Embryonic facial prominence (tissue), 1 donor: Measurements from ENCODE around the gene RHBDF2.
A peak's percentile ranks its signal among the peaks of the same experiment; 100 is the strongest.

Experiments
- DNase-seq: peaks from one replicate; pipeline ENCODE4 v3.0.0-alpha.2; 2016; ENCODE audit errors: extremely low spot score

Gene RHBDF2

DNA sequence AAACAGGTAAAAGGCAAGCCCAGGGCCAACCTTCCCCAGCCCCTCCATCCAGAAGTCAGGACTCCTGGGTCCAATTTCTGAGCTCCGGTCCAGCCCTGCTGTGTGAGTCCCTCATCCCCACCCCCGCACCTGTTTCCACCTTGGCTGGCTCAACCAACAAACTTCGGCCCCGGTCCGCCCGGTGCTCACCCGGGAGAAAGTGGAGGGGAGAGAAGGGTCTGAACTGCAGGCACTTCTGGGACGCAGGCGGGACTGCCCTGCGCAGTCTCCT lies 541 bp downstream of the RHBDF2 start:
- no peak for DNase-seq

DNA sequence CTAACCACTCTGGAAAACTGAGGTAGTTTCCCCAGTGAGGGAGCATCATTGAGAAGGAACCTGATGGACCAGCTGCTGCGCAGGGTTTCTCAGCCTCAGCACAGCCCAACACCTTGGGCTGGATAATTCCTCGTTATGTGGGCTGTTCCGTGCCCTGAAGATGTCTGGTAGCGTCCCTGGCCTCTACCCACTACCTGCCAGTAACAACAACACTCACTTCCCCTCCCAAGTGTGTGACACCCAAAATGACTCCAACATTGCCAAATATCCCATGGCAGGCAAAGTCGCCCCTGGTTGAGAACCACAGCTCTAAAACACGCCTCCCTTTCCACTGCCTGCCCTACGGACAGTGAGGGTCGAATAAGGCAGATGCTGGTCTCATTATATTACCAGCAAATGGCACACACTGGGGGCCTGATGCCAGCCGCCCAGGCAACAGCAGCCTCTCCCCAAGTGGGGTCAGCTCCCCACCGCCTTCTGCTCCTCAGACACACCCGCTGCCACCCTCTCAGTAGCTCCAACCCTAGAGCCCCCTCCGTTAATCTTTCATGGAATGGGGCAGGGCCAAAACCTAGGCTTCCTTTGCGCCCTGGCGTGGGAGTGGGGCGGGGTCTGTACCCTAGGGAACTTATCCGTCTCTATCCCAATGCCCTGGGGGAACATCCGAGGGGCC lies 1.0 kb downstream of the RHBDF2 start:
- no peak for DNase-seq

- no peak for DNase-seq
These were observed 2.0 kb downstream of the RHBDF2 start for GRCh38 chr17:76499267-76499667.

DNA sequence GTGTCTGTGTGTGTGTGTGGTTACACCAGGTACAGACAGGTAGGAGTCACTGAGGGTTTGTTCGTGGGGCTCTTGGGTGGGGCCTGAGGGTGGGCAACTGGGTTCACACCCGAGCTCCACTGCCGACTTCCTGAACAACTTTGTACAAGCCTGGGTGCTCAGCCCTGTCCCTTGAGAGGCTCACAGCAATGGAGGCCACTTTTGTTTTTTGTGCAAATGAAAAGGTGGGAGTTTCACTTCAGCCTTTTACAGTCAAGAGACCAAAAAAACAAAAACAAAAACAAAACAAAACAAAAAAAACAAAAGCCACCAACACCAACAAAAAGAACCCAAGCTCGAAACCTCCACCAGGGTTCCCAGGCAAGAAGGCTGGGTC lies 2.4 kb downstream of the RHBDF2 start:
- no peak for DNase-seq

GRCh38 chr17:76497979-76498875 lies 3.0 kb downstream of the RHBDF2 start:
- no peak for DNase-seq

DNA sequence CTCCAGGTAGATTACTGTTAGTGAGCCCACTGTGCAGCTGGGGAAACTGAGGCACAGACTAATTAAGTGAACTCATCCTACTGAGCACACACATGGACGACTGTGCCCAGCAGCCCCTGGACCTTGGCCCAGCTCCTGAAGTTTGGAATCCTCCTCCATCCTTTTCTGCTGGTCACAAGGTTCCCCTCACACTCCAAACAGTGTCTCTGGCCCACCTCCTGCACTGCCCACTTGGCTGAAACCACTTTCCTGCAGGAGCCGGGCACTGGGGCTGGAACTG lies 3.6 kb downstream of the RHBDF2 start:
- DNase-seq: no peak

GRCh38 chr17:76496464-76496863 lies 4.8 kb downstream of the RHBDF2 start:
- DNase-seq: no peak

DNA sequence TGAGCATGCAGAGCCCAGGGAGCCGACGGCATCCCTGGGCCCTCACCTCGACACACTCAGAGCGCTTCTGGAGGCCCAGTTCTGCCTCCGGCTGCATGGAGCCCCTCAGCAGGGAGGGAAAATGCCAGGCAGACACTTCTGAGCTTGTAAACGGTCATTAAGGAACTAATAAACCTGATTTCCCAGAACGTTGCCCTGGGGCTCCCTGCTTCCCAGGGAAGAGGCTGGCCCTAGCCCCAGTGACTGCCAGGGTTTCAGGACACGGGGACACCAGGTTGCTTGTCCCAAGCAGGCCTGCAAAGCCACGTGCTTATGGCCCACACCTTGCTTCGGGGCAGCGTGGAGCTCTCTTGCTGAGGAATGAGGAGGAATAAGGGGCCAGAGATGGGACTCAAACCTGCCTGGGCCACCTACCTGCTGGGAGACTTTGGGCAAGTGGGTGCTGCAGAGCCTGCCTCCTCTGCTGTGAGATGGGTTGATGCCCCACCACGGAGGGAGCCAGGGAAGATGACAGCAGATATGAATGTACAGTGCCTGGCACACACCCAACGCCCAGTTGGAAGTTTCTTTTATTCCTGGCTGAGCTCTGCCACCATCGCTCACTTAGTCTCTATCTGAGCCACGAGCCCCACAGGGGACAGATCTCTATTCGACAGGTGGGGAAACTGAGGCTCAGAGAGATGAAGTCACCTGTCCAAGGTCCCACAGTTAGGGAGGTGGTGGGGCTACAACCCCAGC lies 5.4 kb downstream of the RHBDF2 start:
- no peak for DNase-seq

- DNase-seq: no peak
These were observed 7.6 kb downstream of the RHBDF2 start for GRCh38 chr17:76493505-76494167.

- no peak for DNase-seq
These were observed 8.2 kb downstream of the RHBDF2 start for GRCh38 chr17:76492989-76493501.

- DNase-seq: no peak
These were observed 8.9 kb downstream of the RHBDF2 start for GRCh38 chr17:76492123-76492988.

- no peak for DNase-seq
These were observed 9.7 kb downstream of the RHBDF2 start for GRCh38 chr17:76491271-76492122.

DNA sequence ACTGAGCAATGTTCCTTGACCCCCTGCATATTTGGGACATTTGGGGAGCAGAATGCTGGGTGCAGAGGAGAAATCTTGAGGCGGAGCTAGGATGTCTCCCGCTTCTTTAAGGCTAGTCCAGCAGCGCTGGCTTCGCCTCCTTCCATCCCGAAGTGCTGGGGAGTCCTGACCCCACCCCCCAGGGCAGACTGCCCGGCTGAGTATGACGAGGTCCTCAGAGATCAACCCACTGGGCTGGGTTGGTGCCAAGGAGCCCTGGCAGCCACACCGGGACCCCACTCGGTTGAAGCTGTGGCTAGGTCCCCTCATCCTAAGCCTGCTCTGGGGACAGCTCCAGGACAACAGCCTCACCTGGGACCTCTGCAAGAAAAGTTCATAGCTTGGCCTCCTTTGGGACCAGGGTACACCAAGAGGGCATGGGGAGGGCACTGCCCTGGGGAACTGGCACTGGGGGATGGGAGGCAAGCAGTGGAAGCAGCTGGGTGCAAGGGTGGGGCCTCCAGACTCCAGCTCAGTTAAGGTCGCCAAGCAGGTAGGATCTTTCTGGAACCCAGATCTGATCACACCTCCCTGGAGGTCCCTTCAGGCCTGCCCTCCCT lies 11.0 kb downstream of the RHBDF2 start:
- DNase-seq: no peak

- no peak for DNase-seq
These were observed 13.6 kb downstream of the RHBDF2 start for GRCh38 chr17:76487451-76488192.

GRCh38 chr17:76485569-76485968 lies 15.7 kb downstream of the RHBDF2 start:
- no peak for DNase-seq

DNA sequence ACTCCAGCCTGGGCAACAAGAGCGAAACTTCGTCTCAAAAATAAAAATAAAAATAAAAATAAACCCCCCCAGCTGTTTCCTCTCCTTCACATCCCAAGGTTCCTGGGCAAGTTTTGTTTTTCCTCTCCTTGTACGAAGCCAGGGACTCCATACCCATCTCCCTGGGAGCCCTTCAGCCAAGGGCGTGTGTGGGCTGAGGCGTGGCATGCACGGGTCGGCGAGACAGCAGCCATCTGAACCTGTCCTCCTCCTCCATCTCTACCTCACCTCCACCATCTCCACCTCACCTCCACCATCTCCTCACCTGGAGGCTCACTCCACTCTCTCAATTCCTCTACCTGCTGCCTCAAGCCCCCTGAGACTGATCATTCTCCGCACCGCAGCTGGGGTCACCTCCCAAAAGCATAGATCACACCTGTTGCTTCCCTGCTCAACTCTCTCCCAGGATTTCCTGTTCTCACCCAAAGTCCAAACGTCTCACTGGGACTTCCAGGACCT lies 16.9 kb downstream of the RHBDF2 start:
- no peak for DNase-seq

DNA sequence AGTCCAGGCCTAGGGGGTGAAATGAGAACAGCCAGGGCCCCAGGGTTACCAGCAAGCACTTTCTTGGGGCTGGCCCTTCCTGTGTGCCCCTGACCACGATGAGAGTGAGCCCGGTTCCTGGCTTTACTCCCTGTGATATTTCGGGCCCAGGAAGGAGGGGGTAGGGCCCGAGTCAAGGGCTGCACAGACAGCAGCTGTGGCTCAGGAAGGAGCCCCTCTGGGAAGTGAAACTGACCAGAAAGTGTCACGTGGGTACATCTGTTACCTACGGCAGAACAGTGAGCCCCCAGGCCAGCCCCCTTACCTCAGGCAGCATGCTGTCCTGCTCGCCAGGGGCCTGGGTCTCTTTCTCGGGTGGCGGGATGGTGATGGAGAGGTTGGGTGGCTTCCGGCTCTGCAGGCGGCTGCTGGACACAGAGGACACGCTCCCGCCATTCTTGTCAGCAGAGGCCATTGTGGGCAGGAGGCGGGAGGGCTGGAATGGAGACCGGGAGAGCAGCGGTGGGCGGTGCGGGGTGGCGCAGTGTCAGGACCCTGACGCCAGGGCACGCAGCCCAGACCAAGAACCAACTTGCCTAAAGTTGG lies 20.1 kb downstream of the RHBDF2 start:
- no peak for DNase-seq

DNA sequence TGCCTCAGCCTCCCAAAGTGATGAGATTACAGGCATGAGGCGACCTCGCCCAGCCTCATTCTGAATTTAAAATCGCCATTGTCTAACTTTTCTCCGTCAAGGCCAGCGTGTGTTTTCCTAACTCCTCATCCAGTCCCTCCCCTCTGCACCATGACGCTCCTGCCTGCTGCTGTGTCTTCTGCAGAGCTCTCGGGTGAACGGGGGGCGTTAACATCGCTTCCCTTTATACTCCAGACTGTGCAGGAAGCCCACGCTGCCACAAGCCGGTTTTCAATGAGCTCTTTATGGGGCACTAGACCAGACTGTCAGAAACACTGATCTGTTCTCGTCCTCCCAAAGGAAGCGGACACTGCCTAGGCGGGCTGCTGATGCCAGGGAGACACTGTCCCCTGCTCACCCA lies 20.6 kb downstream of the RHBDF2 start:
- DNase-seq: peak; percentile 23
